ENCODE results near the gene LIFR. TPM values are rescaled to one million over a fixed set of nuclear protein-coding genes. Genes with fewer than 3 reads are reported as not detected.

Gene LIFR
- total RNA-seq, 1 donor from 2014 or later = 32.7 TPM

- H3K9me3 Mint-ChIP-seq = no peaks in the 10 kb centered on the region
- H3K27me3 Mint-ChIP-seq = no peaks in the 10 kb centered on the region
These were observed 92.6 kb downstream of the LIFR start for GRCh38 chr5:38463634-38464521.

GRCh38 chr5:38462976-38463633, 93.3 kb downstream of the LIFR start:
- DNase-seq (ENCODE audit: extremely low spot score, unreplicated experiment) = no peak
- Mint-ChIP-seq H3K9me3 (no peaks in the 10 kb centered on the region), H3K4me3 (no peak overlapping the region), H3K36me3 (no peaks in the 10 kb centered on the region), H3K27me3 (no peaks in the 10 kb centered on the region), H3K4me1 (ENCODE audit: unreplicated experiment) (peaks cover 5% of the 10 kb centered on the region), H3K27ac (no peak overlapping the region)
- TF ChIP-seq CTCF (conservative IDR thresholded peaks at IDR 0.05) = no peak

More at GRCh38 chr5:38463634-38464521, 92.6 kb downstream of the LIFR start:
- Mint-ChIP-seq H3K4me1 (ENCODE audit: unreplicated experiment) (peaks cover 6% of the 10 kb centered on the region), H3K4me3 (no peak overlapping the region), H3K36me3 (no peaks in the 10 kb centered on the region), H3K27ac (no peak overlapping the region)
- no peak for TF ChIP-seq CTCF (conservative IDR thresholded peaks at IDR 0.05)
- DNase-seq (ENCODE audit: extremely low spot score, unreplicated experiment) = no peak

- no peak for TF ChIP-seq CTCF (conservative IDR thresholded peaks at IDR 0.05)
- H3K36me3 Mint-ChIP-seq = no peaks in the 10 kb centered on the region
These were observed 98.3 kb downstream of the LIFR start for GRCh38 chr5:38458174-38458573.

GRCh38 chr5:38456657-38457399, 99.6 kb downstream of the LIFR start:
- DNase-seq (ENCODE audit: extremely low spot score, unreplicated experiment) = no peak
- no peaks in the 10 kb centered on the region for H3K4me1 Mint-ChIP-seq (ENCODE audit: unreplicated experiment)
- TF ChIP-seq CTCF (conservative IDR thresholded peaks at IDR 0.05) = no peak
- H3K9me3 Mint-ChIP-seq = no peaks in the 10 kb centered on the region
- H3K27ac Mint-ChIP-seq = no peak overlapping the region
- peaks cover 8% of the 10 kb centered on the region for H3K27me3 Mint-ChIP-seq
- no peaks in the 10 kb centered on the region for H3K36me3 Mint-ChIP-seq
- no peak overlapping the region for H3K4me3 Mint-ChIP-seq

More at GRCh38 chr5:38458174-38458573, 98.3 kb downstream of the LIFR start:
- no peak for DNase-seq (ENCODE audit: extremely low spot score, unreplicated experiment)
- no peak overlapping the region for H3K4me3 Mint-ChIP-seq
- peaks cover 5% of the 10 kb centered on the region for H3K27me3 Mint-ChIP-seq
- H3K4me1 Mint-ChIP-seq (ENCODE audit: unreplicated experiment) = no peaks in the 10 kb centered on the region
- no peaks in the 10 kb centered on the region for H3K9me3 Mint-ChIP-seq
- H3K27ac Mint-ChIP-seq = no peak overlapping the region

- Mint-ChIP-seq H3K36me3 (no peaks in the 10 kb centered on the region), H3K4me1 (ENCODE audit: unreplicated experiment) (peaks cover 4% of the 10 kb centered on the region), H3K4me3 (no peak overlapping the region), H3K27me3 (peaks cover 8% of the 10 kb centered on the region), H3K9me3 (no peaks in the 10 kb centered on the region), H3K27ac (no peak overlapping the region)
- DNase-seq (ENCODE audit: extremely low spot score, unreplicated experiment) = no peak
- TF ChIP-seq CTCF (conservative IDR thresholded peaks at IDR 0.05) = no peak
These were observed 100.6 kb downstream of the LIFR start for GRCh38 chr5:38455796-38456330.

Measured in type B pancreatic cell (in vitro differentiated cells).